ENCODE measurements around the gene SHH.

DNA sequence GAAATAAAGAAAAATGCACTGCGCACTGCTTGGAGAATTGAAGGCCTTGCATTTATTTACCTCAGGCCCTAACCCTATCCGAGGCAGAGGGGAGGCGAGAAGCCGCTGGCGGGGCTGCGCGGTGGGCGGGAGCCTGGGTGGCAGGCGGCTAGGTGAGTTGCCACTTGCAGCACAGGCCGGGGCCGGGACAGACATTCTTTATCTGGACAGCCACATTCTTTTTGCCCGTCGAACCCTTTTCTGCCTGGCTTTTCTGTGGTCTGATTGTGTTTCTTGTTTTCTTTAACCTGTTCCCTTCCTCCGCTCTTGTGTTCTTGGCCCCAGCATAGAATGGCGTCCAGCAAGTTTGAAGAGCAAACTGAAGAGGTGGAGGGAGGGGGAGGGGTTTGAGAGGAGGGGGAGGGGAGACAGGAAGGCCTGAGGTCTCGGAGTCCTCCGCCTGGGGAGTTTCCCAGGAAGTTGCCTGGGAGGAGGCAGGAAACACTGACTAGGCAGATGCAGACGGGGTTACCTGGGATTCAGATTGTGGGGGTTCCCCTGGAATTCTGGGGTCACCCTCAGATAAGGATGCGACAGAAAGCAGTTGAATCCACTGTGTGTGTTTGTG lies 5.1 kb downstream of the SHH start:
- TF ChIP-seq MXI1 (IDR thresholded peaks at IDR 0.05; ENCODE audit: borderline replicate concordance, low read depth, low read length): no peak
- TF ChIP-seq, protein P1, sequence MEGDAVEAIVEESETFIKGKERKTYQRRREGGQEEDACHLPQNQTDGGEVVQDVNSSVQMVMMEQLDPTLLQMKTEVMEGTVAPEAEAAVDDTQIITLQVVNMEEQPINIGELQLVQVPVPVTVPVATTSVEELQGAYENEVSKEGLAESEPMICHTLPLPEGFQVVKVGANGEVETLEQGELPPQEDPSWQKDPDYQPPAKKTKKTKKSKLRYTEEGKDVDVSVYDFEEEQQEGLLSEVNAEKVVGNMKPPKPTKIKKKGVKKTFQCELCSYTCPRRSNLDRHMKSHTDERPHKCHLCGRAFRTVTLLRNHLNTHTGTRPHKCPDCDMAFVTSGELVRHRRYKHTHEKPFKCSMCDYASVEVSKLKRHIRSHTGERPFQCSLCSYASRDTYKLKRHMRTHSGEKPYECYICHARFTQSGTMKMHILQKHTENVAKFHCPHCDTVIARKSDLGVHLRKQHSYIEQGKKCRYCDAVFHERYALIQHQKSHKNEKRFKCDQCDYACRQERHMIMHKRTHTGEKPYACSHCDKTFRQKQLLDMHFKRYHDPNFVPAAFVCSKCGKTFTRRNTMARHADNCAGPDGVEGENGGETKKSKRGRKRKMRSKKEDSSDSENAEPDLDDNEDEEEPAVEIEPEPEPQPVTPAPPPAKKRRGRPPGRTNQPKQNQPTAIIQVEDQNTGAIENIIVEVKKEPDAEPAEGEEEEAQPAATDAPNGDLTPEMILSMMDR (conservative IDR thresholded peaks at IDR 0.05; ENCODE audit: low read depth, low read length): no peak
